GM18951 (cell line): ENCODE data around the gene MSX1.
"Not testable (repeated sequence)": the region's sequence is repeated elsewhere in the genome, so short reads cannot be mapped to it uniquely, and the experiment has no call there.

Experiments
- POLR2A ChIP-seq: IDR thresholded peaks from 4 replicates; pipeline ENCODE4 v1.6.1; 2011; ENCODE audit warnings: mild to moderate bottlenecking; ENCODE audit not compliant: insufficient read length, insufficient read depth; ENCODE audit errors: extremely low read depth
- in situ Hi-C: fragments of 300-500 bp; cut with MboI; formaldehyde crosslinking; loops from one replicate; pipeline ENCODE4 v1.12.0; 2022; ENCODE audit warnings: low sequenced_read_pairs, mixed read lengths, inconsistent platforms; ENCODE audit not compliant: unreplicated experiment

MSX1 gene

DNA sequence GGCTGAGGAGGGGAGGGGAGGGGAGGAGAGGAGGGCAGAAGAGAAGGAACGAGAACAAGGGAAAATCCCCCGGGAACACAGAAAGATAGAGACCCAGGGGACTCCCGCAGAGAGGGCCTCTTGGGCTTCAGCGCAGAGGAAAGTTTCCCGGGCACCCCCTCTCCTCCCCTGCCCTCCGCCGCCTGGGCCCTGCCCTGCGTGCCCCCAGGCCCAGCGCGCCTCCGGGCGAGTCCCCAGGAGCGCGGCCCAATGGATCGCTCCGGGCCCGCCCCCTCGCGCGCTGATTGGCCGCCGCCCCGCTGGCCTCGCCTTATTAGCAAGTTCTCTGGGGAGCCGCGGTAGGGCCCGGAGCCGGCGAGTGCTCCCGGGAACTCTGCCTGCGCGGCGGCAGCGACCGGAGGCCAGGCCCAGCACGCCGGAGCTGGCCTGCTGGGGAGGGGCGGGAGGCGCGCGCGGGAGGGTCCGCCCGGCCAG lies at the start of gene MSX1:
Gene MSX1 (plus strand): TSS at position 341 of the 474 bp plus-strand sequence. CDS start 235 bp downstream, outside the sequence.
- in situ Hi-C loops, result no loop called here
- peak; percentile 98 for TF ChIP-seq POLR2A

DNA sequence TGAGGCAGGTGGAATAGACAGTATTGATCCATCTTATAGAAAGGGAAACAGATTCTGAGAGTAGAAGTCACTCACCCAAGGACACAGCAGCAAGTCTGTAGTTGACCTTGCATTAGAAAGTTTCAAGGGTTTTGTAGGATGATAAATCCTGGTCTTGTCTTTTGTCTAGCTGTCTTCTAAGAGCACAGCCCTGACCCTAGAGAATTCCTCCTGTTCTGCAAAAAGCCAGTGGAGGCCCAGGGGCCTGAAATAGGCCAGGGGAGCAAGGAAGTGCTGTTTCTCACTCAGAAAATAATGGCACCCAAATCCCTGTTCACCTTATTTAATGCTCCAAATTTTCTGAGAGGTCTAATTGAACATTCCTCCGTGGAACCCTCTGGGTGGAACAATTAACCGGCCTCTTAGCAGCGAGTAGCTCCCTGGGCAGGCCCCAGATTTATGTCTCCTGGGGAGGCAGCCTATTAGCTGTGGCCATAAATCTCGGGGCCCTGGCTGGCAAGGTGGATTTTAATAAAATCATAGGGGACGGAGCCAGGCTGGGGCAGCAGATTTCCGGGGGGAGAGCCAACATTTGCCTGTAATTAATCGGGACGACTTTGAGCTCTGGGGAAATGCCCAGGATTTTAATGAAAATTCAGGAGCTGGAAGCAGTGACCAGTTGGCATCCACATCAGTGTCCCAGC lies 49.2 kb upstream of the MSX1 start:
- in situ Hi-C loops, result no loop called here
- TF ChIP-seq POLR2A, result no peak

DNA sequence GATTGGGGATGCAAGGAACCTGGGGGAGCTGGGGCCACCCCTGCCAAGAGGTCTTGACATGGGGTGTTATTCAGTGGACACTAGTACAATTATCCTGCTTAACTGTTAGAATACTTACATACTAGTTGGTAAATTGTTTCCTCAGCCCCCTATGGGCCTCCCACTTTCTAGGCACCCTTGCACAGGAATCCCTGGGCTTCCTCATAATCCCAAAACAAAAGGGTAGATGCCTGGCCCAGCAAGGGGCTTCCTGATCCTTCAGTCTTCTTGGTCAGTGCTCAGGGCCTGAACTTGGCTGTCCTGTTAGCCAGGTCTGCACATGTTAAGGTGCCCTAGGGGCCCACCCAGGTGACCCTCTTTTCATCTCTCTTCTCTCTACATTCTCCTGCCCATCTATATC lies 48.7 kb upstream of the MSX1 start:
- in situ Hi-C loops, result no loop called here
- no peak for TF ChIP-seq POLR2A

DNA sequence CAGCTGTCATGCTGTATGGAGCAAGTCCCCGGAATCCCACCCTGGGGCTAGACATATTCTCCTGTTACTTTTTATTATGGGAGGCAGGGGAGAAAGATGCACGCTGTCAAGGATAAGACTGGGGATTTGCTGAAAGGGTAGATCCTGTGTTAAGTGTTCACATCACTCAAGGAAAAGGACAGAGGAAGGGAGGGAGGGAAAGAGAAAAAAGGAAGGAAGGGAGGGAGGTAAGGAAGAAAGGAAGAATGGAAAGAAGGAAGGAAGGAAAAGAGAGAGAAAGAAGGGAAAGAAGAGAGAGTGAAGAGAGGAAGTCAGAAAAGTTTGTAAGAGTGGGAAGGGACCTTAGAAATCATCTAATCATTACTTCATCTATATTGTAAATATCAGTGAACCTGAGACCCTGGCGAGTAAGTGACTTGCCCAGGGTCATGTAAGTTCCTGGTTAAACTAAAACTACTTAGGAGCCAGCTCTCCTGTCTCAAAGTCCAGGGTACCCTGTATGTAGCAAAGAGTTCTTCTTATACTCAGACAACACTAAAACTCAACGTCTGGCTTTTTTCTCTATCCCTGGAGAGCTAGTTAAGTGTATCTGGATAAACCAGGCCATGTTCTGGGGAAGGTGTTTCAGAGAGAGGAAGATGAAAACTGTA lies 47.2 kb upstream of the MSX1 start:
- TF ChIP-seq POLR2A, result no peak
- in situ Hi-C loops, result no loop called here

DNA sequence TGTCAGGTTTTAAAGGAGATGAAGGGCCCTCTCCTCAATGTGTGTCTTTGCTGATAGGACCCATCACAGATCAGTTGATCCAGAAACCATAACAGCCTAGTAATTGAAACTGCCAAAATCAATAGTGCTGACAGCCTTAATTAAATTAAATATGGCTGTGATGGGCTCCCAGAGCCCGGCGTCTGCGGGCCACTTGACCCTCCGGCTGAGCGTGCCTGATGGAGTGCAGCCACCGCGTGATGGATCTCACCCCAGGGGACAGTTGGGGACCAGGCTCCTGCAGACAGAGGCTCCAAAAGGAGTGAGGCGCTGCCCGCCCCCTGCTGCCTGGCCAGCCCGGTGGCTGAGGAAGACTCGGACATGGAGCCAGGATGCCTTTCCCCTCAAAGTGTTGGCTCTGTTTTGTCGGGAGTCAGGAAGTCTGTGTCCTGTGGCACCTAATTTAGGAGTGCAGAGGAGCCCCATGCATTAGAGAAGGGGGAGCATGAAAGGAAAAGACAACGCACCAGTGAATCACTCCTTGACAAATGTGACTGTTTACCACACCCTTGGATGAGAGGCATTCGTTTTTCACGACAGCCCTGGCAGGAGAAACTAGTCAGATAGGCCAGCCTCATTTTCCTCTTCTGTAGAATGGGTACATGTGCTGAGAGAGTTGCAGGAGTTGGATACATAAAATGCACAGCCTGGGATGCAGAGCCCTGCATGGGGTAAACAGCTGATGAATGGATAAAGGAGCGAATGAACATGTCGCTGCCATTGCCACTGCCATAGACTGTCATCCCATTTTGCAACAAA lies 40.9 kb upstream of the MSX1 start:
- no peak for TF ChIP-seq POLR2A
- in situ Hi-C loops, result no loop called here

DNA sequence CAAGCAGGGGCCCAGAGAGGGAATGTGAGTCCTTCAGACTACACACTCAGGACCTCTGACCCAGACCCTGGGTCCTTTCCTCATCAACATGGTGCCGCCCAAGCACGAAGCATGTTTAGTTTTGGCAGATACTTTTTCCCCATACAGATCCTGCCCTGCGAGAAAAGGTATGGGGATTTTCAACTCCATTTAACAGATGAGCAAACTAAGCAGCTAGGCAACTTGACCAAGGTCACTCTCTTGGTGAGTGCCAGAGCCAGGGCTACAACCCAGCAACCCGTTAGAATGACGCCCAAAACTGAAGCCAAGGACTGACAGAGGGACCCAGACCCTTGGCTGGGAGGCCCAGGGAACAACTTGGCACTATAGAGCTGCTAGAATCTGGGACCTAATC lies 40.3 kb upstream of the MSX1 start:
- in situ Hi-C loops, result no loop called here
- no peak for TF ChIP-seq POLR2A

DNA sequence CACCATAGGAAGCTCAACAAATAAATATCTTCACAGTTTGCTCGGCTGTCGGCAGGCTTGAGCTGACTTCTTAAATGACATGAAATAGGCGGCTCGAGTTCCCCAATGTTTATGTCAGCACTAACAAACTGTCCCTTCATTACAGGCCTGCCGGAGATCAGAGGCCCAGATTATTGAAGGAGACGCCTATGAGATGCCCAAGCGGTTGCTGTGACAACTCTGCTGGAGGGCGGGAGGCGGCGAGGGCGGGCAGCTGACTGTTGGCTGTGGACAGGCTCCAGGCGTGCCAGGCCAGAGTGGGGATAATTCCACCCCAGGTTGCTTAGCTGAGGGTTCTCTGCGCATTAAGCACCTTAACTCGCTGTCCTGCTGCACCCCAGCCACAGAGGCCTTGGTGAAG lies 39.2 kb upstream of the MSX1 start:
- no peak for TF ChIP-seq POLR2A

DNA sequence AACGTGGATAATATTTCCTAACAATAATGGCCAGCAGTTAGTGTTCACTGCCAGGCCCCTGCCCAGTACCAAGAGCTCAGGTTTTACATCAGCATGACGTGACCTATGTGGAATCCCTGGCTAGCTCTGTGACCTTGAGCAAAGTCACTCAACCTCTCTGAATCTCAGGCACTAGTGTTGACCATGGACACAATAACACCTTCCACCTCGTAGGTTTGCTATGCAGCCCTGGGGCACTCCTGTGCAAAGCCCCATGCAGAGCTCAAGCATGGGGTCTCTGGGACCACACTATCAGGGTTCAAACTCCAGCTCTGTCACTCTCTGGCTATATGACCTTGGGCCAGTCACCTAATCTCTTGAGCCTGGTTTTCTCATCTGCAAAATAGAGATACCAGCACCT lies 38.7 kb upstream of the MSX1 start:
- no peak for TF ChIP-seq POLR2A
- in situ Hi-C loops, result no loop called here

More for the DNA sequence above, 39.2 kb upstream of the MSX1 start:
- in situ Hi-C loops, result no loop called here

DNA sequence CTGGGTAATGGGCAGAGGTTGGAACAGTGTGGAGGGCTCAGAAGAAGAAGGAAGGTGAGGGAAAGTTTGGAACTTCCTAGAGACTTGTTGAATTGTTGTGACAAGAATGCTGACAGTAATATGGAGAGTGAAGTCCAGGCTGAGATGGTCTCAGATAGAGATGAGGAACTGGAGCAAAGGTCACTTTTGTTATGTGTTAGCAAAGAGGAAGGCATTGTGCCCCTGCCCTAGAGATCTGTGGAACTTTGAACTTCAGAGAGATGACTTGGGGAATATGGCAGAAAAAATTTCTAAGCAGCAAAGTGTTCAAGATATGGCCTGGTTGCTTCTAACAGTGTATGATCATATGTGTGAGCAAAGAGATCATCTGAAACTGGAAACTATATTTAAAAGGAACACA lies 37.9 kb upstream of the MSX1 start:
- in situ Hi-C loops, result no loop called here
- no peak for TF ChIP-seq POLR2A

DNA sequence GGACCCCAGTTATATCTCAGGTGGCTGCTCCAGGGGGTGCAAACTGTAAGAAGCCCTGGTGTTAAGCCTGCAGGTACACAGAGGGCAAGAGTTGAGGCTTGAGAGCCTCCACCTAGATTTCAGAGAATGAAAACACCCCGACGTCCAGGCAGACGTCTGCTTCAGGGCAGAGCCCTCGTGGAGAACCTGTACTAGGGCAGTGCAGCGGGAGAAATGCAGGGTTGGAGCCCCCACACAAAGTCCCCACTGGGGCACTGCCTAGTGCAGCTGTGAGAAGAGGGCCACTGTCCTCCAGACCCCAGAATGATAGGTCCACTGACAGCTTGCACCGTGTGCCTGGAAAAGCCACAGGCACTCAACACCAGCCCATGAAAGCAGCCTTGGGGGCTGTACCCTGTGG lies 37.2 kb upstream of the MSX1 start:
- in situ Hi-C loops, result not testable (repeated sequence)

DNA sequence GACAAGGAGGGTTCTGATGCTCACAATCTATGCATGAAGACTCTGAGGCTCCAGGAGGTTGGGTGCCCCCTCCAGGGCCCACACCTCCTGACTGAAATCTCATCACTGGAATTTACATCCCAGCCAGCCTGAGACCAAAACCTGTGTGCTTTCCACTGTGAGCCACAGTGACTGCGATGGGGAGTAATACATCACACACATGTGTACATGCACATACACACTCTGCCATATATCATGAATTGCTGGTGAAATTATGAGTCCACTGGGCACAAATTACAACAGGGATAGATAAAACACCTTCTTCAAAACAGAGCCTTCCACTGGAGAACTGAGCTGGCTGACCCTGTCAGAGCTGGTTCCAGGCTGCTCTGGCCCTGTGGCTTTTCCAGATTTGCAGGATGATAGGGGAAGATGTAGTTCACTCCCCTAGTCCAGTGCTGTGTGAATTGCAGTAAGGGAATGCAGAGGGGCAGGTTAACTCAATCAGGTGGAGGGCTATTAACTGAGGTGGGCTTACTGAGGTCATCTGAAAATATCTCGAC lies 35.8 kb upstream of the MSX1 start:
- TF ChIP-seq POLR2A, result no peak
- in situ Hi-C loops, result no loop called here

DNA sequence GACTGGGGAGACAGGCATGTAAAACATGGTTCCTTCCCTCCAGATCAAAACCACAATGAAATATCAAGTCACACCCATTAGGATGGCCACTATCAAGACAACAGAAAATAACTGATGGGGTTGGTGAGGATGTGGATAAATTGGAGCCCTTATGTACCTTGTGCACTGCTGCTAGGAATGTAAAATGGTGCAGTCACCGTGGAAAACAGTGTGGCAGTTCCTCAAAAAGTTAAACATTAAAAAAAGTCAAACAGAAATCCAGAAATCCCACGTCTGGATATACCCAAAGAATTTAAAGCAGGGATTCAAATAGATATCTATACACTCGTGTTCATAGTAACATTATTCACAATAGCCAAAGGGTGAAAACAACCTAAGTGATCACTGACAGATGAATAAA lies 35.2 kb upstream of the MSX1 start:
- in situ Hi-C loops, result no loop called here
- TF ChIP-seq POLR2A, result no peak

DNA sequence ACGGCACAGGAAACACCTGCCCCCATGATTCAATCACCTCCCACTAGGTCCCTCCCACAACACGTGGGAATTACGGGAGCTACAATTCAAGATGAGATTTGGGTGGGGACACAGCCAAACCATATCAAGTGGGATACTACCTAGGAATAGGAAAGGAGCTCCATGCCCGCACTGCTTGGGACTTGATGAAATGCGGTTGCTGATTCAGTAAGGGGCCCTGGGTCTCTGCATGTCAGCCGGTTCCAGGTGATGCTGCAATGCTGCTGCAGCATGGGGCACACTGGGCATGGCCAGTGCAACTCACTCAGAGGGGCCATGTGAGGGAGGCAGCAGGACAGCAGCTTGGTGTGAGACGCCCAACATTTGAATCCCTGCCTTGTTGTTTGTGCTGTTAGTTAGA lies 34.0 kb upstream of the MSX1 start:
- no peak for TF ChIP-seq POLR2A
- in situ Hi-C loops, result no loop called here

DNA sequence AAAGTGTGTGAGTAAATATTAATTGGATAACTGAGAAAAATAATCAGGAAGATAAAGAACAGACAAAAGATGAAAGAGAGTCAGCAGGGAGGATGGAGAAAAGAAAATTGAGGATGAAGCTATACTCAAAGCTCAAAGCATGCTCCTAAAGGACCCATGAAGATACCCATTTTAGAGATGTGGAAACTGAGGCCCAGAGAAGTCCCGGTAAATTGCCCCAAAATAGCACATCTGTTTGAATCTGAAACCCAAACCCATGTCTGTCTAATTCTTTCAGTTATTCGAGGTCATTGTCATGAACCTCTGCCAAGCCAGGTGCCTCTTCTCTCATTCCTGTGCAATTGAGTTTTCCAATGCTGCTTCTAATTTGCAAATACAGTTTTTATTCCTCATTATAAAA lies 29.6 kb upstream of the MSX1 start:
- TF ChIP-seq POLR2A, result no peak

DNA sequence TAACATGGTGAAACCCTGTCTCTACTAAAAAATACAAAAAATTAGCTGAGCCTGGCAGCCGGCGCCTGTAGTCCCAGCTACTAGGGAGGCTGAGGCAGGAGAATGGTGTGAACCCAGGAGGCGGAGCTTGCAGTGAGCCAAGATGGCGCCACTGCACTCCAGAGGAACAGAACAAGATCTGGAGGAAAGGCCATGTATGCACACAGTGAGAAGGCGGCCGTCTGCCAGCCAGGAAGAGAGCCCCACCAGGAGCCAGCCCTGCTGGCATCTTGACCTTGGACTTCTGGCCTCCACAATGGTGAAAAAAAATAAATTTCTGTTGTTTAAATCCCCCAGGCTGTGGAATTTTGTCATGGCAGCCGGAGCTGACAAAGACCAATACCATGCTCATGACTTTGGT lies 28.2 kb upstream of the MSX1 start:
- in situ Hi-C loops, result no loop called here
- no peak for TF ChIP-seq POLR2A

More for the DNA sequence above, 29.6 kb upstream of the MSX1 start:
- in situ Hi-C loops, result no loop called here
